ENCODE measurements around the gene AFF3.

Gene AFF3

DNA sequence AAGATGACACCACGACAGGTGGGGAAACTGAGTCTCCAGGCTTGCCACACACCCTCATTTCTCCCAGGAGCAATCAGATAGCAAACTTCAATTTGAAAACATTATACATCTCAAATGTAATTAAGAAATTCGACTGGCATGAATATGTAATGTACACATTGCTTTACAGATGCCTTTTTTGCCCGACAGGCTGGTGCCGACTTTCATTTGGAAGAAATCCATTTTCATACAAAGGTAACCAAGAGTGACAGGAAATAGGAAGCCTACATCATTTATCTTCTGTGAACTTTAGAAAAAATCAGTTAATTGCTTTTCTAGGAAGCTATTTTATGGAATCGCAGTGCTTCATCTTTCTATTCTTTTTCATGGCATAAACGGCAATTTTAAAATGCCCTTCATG lies 140.3 kb downstream of the AFF3 start:
- DNase-seq = no peak

DNA sequence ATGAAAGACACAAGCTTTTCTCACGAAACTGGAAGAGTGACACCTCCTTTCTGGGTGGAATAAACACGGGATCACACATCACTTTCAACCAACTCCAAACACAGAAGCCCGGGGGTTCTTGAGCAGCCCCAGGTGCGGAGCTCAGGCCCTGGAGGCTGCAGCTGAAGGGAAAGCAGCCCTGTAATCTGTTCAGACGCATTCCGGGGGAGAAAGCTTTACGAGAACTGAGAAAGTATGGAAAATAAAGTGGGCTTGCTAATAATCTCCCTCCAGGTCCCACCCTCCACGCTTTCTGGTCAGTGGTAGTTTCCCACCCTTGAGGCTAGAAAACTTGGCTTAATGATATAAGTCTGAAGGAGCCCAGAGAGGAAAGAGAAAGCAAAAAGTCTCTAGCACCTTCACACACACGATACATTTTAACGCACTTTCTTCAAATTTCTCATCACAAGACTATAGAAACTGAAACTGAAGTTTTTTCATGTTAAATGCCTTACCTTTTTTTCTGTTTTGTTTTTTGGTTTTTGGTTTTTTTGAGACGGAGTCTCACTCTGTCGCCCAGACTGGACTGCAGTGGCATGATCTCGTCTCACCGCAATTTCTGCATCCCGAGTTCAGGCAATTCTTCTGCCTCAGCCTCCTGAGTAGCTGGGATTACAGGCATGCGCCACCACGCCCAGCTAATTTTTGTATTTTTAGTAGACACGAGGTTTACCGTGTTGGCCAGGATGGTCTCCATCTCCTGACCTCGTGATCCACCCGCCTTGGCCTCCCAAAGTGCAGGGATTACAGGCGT lies 141.3 kb downstream of the AFF3 start:
- DNase-seq = peak; percentile 33

DNA sequence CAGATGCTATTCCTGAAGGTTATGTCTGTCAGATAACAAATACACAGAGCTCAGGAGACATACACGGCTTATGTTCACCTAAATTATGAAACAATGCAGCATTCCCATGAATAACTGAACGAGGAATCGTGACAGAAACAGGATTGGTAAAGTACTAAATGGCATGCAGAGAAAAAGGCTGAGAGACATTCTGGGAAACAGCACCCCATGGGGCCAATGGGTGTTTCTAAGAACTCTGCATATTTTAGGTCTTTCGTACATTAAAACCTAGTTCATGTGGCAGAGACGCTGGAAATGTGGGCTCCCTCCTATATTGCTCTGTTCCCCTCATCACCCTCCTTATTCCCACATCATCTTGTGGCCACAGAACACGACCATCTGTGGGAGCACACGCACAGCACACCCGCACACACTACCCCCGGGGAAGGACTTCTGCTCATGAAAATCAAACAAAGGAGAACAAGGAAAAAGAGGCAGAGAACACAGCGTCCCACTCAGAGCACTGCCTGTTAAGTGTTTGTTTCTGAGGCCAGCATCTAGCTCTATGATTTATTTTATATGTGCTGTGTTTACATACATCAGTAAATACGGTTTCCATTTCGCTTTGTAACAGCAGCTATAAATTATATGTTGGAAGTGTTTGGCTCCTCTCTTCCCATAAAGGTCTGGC lies 143.6 kb downstream of the AFF3 start:
- no peak for DNase-seq

DNA sequence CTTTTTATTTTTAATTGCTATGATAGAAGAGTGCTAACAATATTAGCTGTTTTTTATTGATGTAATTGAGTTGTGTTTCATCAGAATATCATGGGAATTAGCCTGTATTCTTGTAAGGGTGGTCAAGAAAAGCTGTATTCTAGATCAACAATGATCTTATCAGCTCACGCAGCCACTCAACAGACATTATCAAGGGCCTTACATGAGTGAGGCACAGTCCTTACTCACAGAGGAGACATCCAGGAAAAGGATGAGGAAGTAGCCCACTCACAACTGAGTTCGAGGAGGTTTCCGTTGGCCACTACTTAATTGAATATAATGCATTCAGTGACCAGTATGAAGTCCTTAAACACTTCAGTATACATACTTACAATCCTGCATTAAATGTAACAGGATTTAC lies 152.5 kb downstream of the AFF3 start:
- DNase-seq = no peak

DNA sequence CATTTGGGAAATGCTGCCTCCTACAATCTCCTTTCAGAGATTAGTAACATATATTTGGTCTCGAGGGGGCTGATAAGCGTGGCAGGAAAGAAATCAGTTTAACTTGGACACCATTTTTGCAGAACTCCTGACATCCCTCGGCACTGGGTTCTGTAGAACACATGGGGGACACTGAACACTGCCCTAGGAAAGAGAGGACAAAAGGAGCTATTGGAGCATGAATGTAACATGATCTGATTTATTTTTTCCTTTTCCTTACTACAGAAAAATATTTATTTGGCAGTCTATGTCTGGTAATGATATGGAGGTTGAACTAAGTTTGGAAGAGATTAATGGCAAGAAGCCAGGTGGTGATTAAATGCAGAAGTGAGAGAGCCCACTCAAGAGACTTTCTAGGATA lies 153.8 kb downstream of the AFF3 start:
- DNase-seq = no peak

DNA sequence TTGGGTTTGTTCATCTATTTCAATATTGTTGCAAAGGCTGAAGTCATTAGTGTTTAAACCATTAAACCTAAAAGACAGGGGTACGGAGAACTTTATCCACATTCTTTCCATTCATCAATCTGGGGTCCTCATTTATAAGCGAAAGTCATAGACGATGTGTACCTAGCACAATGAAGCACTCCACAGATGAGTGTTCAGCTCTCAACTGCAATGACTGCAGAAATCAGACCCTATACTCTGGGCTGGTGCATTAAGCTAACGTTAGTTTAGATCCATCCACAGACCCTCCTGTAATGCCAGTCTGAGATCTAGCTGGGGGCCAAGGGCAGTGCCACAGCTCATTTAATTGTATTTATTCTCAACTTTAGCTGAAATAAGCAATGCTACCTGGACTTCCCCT lies 155.2 kb downstream of the AFF3 start:
- no peak for DNase-seq

DNA sequence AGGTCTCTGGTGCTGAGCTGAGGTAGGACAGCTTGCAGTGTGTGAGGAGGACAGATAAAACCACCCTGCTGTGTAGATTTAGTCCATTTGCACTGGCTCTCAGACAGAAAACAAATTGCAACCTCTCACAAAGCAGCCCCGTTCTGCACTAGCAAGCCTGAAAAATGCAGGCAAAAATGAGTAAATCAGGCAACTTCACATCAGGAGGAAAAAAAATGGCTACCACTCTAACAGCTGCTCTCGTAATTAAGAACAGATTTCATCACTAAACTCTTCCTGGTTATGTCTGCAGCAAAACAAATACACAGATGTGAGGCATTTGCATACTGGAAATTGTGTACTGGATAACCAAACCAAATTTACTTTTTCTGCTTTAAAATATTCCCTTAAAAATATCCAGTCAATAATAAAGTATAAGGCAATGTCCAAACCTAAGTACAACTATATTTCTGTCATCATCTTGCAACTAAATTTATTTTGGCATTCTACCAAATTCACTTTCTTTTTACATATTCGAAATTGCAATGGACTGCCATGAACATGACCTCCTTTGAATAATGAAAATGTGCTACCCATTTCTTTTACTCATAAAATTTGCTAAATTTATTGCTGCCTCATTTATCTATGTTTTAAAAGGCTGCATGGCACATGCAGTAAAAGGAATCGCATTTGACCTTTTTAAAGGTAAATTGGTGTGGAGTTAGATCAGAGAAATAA lies 157.4 kb downstream of the AFF3 start:
- DNase-seq = no peak

DNA sequence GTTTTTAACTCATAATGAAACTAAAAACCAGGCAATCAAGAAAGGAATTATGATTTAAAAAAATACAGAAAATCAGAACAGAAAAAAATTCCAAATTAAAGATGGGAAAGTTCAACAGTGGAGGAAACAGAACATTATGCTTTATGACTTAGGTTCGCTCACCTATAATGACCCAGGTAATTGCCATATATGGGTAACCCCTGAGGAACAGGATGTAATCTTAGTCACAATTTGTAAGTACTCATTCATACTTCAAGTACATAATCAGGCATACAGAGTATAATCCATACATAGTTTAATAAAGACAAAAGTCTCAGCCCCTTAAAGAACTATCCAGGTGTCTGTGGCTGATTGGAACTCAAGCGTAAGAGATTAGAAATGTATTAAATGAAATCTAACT lies 159.6 kb downstream of the AFF3 start:
- no peak for DNase-seq

DNA sequence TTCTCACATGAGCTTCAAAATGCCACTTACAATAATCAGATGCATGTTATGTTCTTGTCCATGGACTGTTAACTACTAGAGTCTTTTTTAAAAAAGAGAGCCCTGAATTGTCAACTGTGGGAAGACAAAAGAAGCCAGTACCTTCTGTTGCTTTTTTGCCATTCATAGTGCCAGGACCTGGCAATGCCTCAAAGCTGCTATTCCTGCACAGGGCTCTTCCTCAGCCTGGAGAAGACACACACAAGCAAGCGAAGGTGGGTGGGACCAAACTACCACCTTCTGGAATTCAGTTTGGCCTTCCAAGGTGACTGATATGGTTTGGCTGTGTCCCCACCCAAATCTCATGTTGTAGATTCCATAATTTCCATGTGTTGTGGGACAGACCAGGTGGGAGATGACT lies 160.6 kb downstream of the AFF3 start:
- no peak for DNase-seq

DNA sequence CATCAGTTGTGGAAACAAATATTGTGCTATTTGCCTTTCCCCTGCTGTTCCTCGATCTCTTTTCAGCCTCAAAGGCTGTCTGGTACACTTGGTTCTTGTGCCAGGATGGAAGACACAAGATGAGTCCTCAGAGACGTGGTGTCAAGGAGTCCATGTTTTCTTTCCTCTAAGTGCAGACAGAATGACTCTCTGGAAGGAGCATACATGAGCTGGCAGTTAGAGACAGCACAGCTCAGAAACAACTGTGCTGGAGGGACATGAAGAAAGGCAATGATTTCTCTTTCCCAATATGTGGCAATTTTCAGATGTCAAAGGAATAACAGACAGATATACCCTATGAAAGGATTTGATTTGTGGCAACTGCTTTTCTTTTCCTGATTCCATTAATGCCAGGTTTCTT lies 162.2 kb downstream of the AFF3 start:
- no peak for DNase-seq

DNA sequence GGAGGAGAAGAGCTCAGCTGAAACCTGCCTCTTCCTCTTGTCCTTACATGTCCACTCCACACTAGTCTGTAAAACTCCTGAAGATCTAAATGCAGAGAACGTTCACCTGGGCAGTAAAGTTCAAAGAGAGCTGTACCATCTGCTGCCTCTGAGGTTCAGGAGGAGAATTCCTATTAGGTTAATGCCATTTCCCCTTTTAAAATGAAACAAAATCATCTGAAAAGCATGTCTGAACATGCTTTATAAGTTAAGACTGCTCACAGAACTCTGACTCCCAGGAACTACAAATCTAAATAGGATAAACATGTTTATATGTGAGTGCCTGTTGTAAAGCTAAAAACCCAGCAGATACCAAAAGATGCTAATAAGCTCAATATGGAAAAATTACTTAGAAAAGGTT lies 164.4 kb downstream of the AFF3 start:
- no peak for DNase-seq

DNA sequence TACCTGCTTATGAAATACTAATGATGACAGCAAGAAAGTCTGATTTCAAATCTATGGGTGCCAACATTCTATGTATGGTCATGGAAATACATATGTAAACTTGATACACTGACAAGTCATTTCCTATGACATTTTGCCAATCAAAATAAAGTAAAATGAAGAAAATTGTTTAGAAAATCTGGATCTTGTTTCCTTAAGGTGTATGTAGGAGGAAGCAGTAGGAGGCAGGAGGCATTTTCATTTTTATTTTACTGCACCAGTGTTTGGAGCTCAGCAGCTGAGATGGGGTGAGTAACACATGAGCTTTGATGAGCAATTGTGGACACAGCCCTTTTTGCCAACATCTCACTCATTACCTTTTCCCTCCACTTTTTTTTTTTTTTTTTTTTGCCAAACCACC lies 167.0 kb downstream of the AFF3 start:
- no peak for DNase-seq

DNA sequence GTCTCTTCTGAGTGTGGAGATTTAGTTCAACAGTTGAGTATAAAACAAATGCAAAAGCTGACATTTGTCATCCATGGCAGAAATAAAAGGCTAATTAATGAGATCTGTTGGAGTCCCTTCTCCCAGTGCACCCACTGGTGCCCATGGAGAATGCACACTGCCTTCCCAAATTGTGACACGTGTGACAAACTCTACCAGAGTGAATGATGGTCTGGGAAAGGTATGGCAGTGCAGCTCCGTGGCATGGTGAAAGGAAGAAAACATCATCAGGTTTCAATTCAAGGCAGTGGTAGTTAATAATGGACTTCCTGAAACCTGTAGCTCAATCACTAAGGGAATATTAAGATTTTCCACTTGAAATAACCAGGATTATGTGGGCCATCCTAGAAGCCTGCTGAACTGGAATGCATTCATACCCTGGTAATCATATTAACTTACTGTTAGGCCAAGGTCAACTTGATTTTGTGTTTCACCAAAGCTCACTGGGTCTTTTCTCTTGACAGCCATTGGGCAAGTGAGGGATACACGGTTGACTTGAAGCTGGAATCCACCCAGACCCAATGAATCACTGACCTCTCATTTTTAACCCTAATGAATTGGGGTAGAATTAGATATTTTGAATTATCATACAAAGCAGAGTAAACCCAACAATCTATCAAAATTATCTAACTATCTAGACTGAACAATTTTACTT lies 167.6 kb downstream of the AFF3 start:
- no peak for DNase-seq

DNA sequence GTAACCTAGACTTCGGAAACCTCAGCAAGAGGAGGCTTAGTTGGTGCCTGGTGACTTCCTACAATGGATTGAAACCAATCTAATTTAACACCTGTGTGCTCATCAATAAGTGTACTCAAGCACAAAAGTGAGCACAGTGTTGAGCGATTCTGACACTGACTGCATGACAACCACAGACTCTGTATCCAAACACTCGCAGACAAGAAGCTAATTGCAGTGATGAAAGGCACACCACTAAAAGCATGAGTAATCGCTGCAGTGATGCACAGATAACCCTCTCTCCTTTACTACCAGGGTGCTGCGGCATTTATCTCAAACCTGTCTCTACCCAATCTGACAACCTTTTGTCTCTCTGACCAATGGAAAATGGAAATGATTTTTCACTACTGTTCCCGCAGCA lies 168.1 kb downstream of the AFF3 start:
- no peak for DNase-seq

DNA sequence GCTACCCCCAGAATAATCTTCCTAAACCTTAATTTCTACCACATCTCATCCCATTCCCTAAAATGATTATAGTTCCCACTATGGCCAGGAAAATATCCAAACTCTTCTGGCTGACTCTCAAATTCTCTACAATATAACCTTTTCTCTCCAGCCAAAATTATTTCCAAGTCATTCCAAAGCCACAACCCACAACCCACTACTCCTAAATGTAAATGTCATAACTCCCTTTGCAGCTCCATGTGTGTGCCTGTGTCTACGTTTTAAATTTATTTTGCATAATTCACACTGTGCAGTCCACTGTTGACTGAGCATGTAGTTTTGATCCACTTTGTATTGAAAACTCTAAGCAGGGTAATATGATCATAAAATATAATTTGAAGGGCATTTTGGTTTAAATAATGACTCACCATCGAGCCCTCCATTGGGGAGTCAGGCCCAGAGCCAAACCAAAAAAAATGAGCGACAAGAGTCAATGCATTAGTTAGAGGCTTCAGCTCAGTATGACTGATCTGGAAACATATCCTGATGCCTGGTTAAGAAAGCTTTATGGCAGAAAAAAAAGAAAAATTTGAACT lies 171.0 kb downstream of the AFF3 start:
- no peak for DNase-seq

DNA sequence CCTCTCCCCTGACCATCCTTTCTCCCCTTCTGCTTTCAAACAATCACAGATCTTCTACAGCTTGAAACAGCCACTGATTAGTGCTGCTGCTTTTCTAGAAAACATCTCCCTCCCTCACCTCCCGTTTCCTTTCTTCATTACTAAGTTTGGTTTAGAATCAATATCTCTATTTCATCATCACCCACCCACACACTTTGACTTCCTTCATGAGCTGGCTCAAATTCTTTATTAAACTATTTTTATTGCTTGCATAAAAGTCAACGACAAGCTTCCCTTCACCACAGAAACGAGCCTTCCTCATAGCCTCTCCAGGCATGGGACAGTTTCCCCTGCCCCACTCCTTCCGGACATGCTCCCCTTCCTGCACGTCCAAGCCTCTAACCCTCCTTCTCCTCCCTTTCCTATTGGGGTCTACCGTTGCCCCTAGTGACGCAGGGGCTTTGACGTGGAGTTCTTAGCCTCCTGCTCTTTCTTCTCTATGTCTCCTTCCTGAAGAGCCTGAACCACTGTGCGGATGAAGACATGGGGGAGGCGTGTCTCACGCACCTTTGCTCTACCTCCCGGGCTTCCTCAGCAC lies 172.0 kb downstream of the AFF3 start:
- no peak for DNase-seq

DNA sequence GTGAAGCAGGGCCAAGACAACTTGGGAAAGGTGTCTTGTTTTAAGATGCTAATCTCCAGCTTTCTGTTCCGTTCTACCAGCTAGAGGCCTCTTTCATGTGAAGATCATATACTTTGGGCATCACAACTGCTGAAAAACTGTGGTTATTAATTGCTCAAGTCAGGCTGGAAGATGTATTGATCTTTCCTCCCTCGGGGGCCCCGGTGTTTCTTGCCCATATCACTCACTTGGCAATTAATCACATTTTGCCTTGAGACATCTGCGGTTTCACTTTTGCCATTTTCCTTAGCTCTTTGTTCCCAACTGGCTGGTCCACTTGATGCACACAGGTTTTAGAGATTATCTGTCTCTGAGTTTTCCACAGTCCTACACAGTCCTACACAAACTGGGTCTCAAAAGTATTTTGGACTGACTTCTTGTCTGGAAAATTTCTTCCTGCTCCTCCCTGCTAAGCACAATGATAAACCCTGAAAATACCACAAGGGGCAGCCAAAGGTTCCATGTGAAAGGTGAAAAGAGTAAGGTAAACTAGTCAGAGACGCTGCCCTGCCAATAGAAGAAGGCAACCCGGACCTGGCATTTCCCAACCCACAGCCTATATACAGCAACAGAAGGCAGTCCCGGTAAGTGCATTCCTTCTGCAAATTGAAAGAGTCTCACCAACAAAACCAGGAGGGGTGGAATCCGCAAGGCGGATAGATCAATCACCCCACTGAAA lies 181.0 kb downstream of the AFF3 start:
- DNase-seq = no peak

DNA sequence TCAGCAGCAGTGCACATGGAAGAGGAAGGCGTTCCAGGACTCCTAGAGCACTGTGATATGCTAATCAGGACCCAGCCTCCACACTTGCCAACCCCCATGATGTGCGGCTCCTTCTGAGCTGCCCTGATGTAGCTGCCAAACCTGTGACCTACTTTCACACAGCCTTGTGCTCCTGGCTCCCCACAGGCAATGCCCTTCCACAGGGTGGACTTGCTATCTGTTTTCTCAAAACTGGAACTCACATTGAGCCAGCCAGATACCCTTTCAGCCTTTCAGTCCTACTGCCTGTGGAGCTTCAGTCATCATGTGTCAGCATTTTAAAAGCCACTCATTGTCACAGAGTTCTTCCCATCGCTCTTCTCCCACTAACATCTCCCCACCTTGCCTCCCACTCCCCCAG lies 181.6 kb downstream of the AFF3 start:
- no peak for DNase-seq

DNA sequence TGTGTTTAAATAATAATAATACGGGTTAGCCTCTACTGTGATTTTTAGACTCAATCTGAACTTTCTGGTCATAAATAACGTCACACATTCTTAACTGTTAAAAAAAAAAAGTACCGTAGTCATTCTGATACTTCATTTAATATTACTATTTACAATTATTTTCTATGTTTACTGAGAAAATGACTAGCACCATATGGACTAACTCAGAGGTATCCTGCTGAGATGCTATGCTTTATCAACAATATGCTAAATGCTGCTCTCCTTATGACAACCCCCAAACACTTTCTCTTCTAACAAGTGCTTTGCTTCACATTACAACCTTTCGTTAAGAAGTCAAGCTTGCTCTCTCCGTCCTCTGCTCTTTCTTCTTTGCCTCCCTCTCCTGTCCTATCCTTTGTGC lies 182.1 kb downstream of the AFF3 start:
- no peak for DNase-seq

DNA sequence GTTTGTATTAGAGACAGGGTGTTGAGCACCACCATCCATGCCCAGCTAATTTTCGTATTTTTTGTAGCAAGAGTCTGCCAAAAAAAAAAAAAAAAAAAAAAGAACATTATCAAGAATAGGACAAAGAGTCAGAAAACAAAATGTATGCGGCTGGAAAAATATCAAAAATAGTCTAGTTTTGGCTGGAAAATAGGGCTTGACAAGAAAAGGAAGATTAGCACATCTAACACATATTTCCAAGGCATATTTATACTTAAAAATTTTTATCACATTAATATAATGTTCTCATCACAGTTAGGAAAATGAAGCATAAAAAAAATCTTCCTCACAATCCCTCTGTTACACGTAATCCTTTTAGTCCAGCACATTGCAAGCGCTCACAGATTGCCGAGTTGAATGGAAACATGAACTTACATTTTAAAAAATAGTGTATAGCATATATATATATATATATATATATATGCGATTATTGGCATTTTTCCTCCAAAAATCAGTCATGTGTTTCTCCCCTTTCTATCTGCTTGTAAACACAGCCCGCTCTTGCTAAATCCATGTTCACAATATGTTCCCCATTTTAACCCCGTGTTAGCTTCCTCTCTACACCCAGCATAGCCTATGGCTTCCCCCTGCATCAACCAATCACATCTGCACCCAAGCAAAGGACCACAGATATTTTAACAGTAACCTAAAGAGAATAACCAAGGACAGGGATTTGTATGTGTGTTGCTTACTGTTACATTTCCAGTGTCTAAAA lies 183.0 kb downstream of the AFF3 start:
- no peak for DNase-seq

Data from activated CD4-positive, alpha-beta T cell treated with anti-CD3 and anti-CD28 coated beads, Interleukin-10, Interleukin-2, amounts not matched to agents 100 ng/mL and 50 ng/mL, durations not matched to agents 16 hours and 8 hours (primary cell).